Measurements from ENCODE around the gene VAV3. TPM values are rescaled to one million over a fixed set of nuclear protein-coding genes. Genes with fewer than 3 reads are reported as not detected.

The VAV3 gene, protein sequence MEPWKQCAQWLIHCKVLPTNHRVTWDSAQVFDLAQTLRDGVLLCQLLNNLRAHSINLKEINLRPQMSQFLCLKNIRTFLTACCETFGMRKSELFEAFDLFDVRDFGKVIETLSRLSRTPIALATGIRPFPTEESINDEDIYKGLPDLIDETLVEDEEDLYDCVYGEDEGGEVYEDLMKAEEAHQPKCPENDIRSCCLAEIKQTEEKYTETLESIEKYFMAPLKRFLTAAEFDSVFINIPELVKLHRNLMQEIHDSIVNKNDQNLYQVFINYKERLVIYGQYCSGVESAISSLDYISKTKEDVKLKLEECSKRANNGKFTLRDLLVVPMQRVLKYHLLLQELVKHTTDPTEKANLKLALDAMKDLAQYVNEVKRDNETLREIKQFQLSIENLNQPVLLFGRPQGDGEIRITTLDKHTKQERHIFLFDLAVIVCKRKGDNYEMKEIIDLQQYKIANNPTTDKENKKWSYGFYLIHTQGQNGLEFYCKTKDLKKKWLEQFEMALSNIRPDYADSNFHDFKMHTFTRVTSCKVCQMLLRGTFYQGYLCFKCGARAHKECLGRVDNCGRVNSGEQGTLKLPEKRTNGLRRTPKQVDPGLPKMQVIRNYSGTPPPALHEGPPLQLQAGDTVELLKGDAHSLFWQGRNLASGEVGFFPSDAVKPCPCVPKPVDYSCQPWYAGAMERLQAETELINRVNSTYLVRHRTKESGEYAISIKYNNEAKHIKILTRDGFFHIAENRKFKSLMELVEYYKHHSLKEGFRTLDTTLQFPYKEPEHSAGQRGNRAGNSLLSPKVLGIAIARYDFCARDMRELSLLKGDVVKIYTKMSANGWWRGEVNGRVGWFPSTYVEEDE
- total RNA-seq: 6.5 and 61.1 TPM in 2 replicates

GRCh38 chr1:107965110-107965991 lies at the start of gene VAV3:
Gene VAV3 (minus strand): TSS chr1:107965180. CDS start chr1:107964869, 311 bp downstream.

Other genes starting within 250 kb of the VAV3 start
- gene SLC25A24, start 235.2 kb upstream of the VAV3 start, total RNA-seq: 39.3 and 67.7 TPM in 2 replicates

All from bladder microvascular endothelial cell (primary cell).